Raji (cell line): ENCODE results near the gene HBS1L.

Source experiments
- POLR2A ChIP-seq: IDR thresholded peaks from 2 replicates; pipeline ENCODE4 v1.6.1; 2011; ENCODE audit warnings: low read depth, low read length, control low read depth; ENCODE audit not compliant: insufficient read depth

Gene HBS1L

GRCh38 chr6:134999107-134999506 is 55.5 kb downstream of the HBS1L start:
- no peak for TF ChIP-seq POLR2A

GRCh38 chr6:134997133-134997995 is 57.3 kb downstream of the HBS1L start:
- no peak for TF ChIP-seq POLR2A

GRCh38 chr6:134995536-134995935 is 59.1 kb downstream of the HBS1L start:
- TF ChIP-seq POLR2A = no peak

- TF ChIP-seq POLR2A = no peak
These were observed 60.2 kb downstream of the HBS1L start for GRCh38 chr6:134994431-134994830.

- no peak for TF ChIP-seq POLR2A
These were observed 62.5 kb downstream of the HBS1L start for GRCh38 chr6:134992155-134992554.

- TF ChIP-seq POLR2A = no peak
These were observed 64.4 kb downstream of the HBS1L start for GRCh38 chr6:134990262-134990661.

GRCh38 chr6:134984821-134985220 is 69.8 kb downstream of the HBS1L start:
- no peak for TF ChIP-seq POLR2A

- no peak for TF ChIP-seq POLR2A
These were observed 70.8 kb downstream of the HBS1L start for GRCh38 chr6:134983823-134984222.

- no peak for TF ChIP-seq POLR2A
These were observed 72.5 kb downstream of the HBS1L start for GRCh38 chr6:134982161-134982560.

- TF ChIP-seq POLR2A = no peak
These were observed 73.8 kb downstream of the HBS1L start for GRCh38 chr6:134980846-134981245.

GRCh38 chr6:134979142-134979541 is 75.5 kb downstream of the HBS1L start:
- no peak for TF ChIP-seq POLR2A

GRCh38 chr6:134974370-134974769 is 80.3 kb downstream of the HBS1L start:
- TF ChIP-seq POLR2A = no peak

- no peak for TF ChIP-seq POLR2A
These were observed 86.9 kb downstream of the HBS1L start for GRCh38 chr6:134967711-134968110.

GRCh38 chr6:134964451-134965203 is 90.0 kb downstream of the HBS1L start:
- no peak for TF ChIP-seq POLR2A

- TF ChIP-seq POLR2A = no peak
These were observed 92.2 kb downstream of the HBS1L start for GRCh38 chr6:134962421-134962820.

GRCh38 chr6:134961366-134961765 is 93.3 kb downstream of the HBS1L start:
- no peak for TF ChIP-seq POLR2A
